GM23338 (cell line): ENCODE data around the gene WNT2B. TPM values are rescaled to one million over a fixed set of nuclear protein-coding genes. Genes with fewer than 3 reads are reported as not detected.
A peak's percentile ranks its signal among the peaks of the same experiment; 100 is the strongest.

Source experiments
- ATAC-seq: fragments of 200-7000 bp; cut with Tn5 transposase; 3 replicates; pipeline ENCODE4 v1.9.1; 2020
- DNase-seq: peaks from one replicate; pipeline ENCODE4 v3.0.0-alpha.2; 2015; ENCODE audit warnings: low spot score
- H2AFZ ChIP-seq: fragments of 200-600 bp; sonication (generic); 2 replicates; pipeline ENCODE4 v1.8.0; 2016; ENCODE audit warnings: antibody characterized with exemption, mild to moderate bottlenecking, moderate library complexity
- H3F3A ChIP-seq: fragments of 200-600 bp; sonication (generic); replicated peaks from 2 replicates; pipeline ENCODE4 v1.8.0; 2017; ENCODE audit warnings: antibody characterized with exemption, mixed run types, low read depth
- H3K27ac ChIP-seq: fragments of 200-600 bp; sonication (generic); 2 replicates; pipeline ENCODE4 v1.6.1; 2016; ENCODE audit warnings: low read depth
- H3K27me3 ChIP-seq: fragments of 200-600 bp; sonication (generic); 2 replicates; pipeline ENCODE4 v1.8.0; 2016; ENCODE audit warnings: mild to moderate bottlenecking, mixed run types, moderate library complexity; ENCODE audit not compliant: insufficient read depth
- H3K36me3 ChIP-seq: fragments of 200-600 bp; sonication (generic); 2 replicates; pipeline ENCODE4 v1.8.0; 2016; ENCODE audit warnings: mild to moderate bottlenecking; ENCODE audit not compliant: insufficient read depth
- H3K4me1 ChIP-seq: fragments of 200-600 bp; sonication (generic); 2 replicates; pipeline ENCODE4 v1.8.0; 2016; ENCODE audit warnings: mild to moderate bottlenecking, moderate library complexity; ENCODE audit not compliant: insufficient read depth
- H3K4me2 ChIP-seq: fragments of 200-600 bp; sonication (generic); 2 replicates; pipeline ENCODE4 v1.7.1; 2017; ENCODE audit warnings: mixed run types
- H3K4me3 ChIP-seq: fragments of 200-600 bp; sonication (generic); 2 replicates; pipeline ENCODE4 v1.6.1; 2016; ENCODE audit warnings: mixed run types
- H3K79me2 ChIP-seq: fragments of 200-600 bp; sonication (generic); replicated peaks from 2 replicates; pipeline ENCODE4 v1.8.0; 2017; ENCODE audit warnings: mild to moderate bottlenecking; ENCODE audit not compliant: insufficient read depth
- H3K9me2 ChIP-seq: fragments of 200-600 bp; sonication (generic); 2 replicates; pipeline ENCODE4 v1.8.0; 2017; ENCODE audit not compliant: insufficient read depth
- H4K20me1 ChIP-seq: fragments of 200-600 bp; sonication (generic); replicated peaks from 2 replicates; pipeline ENCODE4 v1.8.0; 2017; ENCODE audit warnings: mild to moderate bottlenecking; ENCODE audit not compliant: insufficient read depth
- H3K27ac Mint-ChIP-seq: 2 replicates; pipeline ENCODE4 v1.8.0; 2020; ENCODE audit warnings: inconsistent platforms, mild to moderate bottlenecking, moderate library complexity, mixed read lengths
- H3K27me3 Mint-ChIP-seq: 3 replicates; pipeline ENCODE4 v1.8.0; 2022; ENCODE audit warnings: low read depth, mild to moderate bottlenecking, moderate library complexity, mixed read lengths, inconsistent platforms; ENCODE audit not compliant: insufficient read depth, poor library complexity
- H3K36me3 Mint-ChIP-seq: 3 replicates; pipeline ENCODE4 v1.8.0; 2021; ENCODE audit warnings: low read depth, mild to moderate bottlenecking, inconsistent platforms, moderate library complexity, mixed read lengths
- H3K4me1 Mint-ChIP-seq: 3 replicates; pipeline ENCODE4 v1.8.0; 2020; ENCODE audit warnings: mild to moderate bottlenecking, inconsistent platforms, mixed read lengths
- H3K4me3 Mint-ChIP-seq: 3 replicates; pipeline ENCODE4 v1.8.0; 2021; ENCODE audit warnings: moderate library complexity, mild to moderate bottlenecking, inconsistent platforms, mixed read lengths
- H3K9me3 Mint-ChIP-seq: 3 replicates; pipeline ENCODE4 v1.8.0; 2020; ENCODE audit warnings: moderate library complexity, mild to moderate bottlenecking, inconsistent platforms, mixed read lengths
- CREB1 ChIP-seq: fragments of 250-450 bp; sonication (Bioruptor Pico); IDR thresholded peaks from 2 replicates; pipeline ENCODE4 v1.5.0; 2020; ENCODE audit warnings: low read depth, mild to moderate bottlenecking, moderate library complexity
- EZH2 ChIP-seq: fragments of 200-600 bp; sonication (generic); IDR thresholded peaks from one replicate; pipeline ENCODE4 v1.8.0; 2017; ENCODE audit warnings: antibody characterized with exemption, mild to moderate bottlenecking, low read depth; ENCODE audit not compliant: unreplicated experiment
- JUNB ChIP-seq: IDR thresholded peaks from one replicate; pipeline ENCODE4 v1.6.1; 2016; ENCODE audit warnings: antibody characterized with exemption; ENCODE audit not compliant: unreplicated experiment
- STAT1 ChIP-seq: IDR thresholded peaks from one replicate; pipeline ENCODE4 v1.6.1; 2016; ENCODE audit warnings: antibody characterized with exemption; ENCODE audit not compliant: unreplicated experiment
- ZNF114 ChIP-seq: fragments of 250-450 bp; sonication (Bioruptor Pico); IDR thresholded peaks from 2 replicates; pipeline ENCODE4 v1.5.0; 2020; ENCODE audit warnings: mild to moderate bottlenecking, moderate library complexity
- polyA plus RNA-seq: library from polyadenylated mRNA; unstranded; fragments of >200 nt; fragmentation: Nextera tagmentation; extraction: Ambion mirVana; gene quantifications from 2 replicates; pipeline ENCODE4 v1.2.1, GENCODE V29; 2016
- total RNA-seq: library from RNA; depleted of rRNA; stranded (reverse); fragments of >200 nt; shearing (Covaris generic); gene quantifications from 2 replicates; pipeline ENCODE4 v1.2.3, GENCODE V29; 2014
- TF ChIP-seq, protein P1 (sequence below): fragments of 250-450 bp; sonication (Bioruptor Pico); IDR thresholded peaks from 2 replicates; pipeline ENCODE4 v1.5.0; 2020; ENCODE audit warnings: mild to moderate bottlenecking, moderate library complexity
- TF ChIP-seq, protein P2 (sequence below): IDR thresholded peaks from 2 replicates; pipeline ENCODE4 v1.6.1; 2016; ENCODE audit warnings: antibody characterized with exemption

WNT2B gene
- total and polyA plus RNA-seq, 2 experiments from 2014 or later, result 0.50 to 0.90 TPM

DNA sequence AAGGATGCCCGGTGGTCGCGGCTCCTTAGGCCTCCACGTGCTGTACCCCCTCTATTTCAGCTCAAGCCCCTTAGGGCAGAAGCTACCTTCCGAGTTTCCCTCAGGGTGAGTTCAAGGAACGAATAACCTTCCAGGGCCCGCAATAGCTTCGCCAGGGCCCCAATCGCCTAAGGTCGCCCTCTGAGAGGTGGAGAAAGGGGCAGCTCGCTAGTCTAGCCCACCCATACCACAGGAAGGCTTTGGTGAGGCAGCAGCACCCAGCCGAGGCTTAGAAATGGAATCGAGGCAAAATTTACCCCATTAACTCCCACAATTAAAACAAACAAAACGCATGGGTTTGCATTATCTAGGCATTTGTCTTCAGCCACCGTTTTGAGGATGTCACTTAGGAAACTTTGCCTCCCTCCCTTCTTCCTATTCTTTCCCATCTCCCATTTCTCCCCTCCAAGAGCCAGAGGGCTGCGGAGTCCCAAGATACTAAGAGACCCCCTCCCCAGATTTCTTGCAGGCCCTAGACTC is 954 bp downstream of the WNT2B start:
- Mint-ChIP-seq H3K27ac (no peak overlapping the region), H3K4me3 (peak overlapping the region; percentile 76), H3K4me1 (peaks cover 35% of the 10 kb centered on the region), H3K27me3 (peaks cover 51% of the 10 kb centered on the region), H3K36me3 (no peaks in the 10 kb centered on the region; the same call in 2 of the 3 replicates), H3K9me3 (no peaks in the 10 kb centered on the region; the same call in 2 of the 3 replicates)
- ATAC-seq, result no peak
- Histone ChIP-seq H3K27me3 (peaks cover 84% of the 10 kb centered on the region), H3K27ac (no peak overlapping the region), H3K9me2 (no peaks in the 10 kb centered on the region), H3K36me3 (no peaks in the 10 kb centered on the region), H3F3A (peaks cover 7% of the 10 kb centered on the region; the same call in 1 of the 2 replicates), H3K79me2 (no peaks in the 10 kb centered on the region), H4K20me1 (peaks cover 10% of the 10 kb centered on the region; the same call in 1 of the 2 replicates), H3K4me3 (peak overlapping the region; percentile 92), H3K4me1 (peaks cover 42% of the 10 kb centered on the region), H2AFZ (peak overlapping the region; percentile 100), H3K4me2 (peak overlapping the region; percentile 99)
- TF ChIP-seq STAT1 (no peak), EZH2 (peak; percentile 54), ZNF114 (no peak), CREB1 (no peak), JUNB (no peak)
- TF ChIP-seq, protein P1, sequence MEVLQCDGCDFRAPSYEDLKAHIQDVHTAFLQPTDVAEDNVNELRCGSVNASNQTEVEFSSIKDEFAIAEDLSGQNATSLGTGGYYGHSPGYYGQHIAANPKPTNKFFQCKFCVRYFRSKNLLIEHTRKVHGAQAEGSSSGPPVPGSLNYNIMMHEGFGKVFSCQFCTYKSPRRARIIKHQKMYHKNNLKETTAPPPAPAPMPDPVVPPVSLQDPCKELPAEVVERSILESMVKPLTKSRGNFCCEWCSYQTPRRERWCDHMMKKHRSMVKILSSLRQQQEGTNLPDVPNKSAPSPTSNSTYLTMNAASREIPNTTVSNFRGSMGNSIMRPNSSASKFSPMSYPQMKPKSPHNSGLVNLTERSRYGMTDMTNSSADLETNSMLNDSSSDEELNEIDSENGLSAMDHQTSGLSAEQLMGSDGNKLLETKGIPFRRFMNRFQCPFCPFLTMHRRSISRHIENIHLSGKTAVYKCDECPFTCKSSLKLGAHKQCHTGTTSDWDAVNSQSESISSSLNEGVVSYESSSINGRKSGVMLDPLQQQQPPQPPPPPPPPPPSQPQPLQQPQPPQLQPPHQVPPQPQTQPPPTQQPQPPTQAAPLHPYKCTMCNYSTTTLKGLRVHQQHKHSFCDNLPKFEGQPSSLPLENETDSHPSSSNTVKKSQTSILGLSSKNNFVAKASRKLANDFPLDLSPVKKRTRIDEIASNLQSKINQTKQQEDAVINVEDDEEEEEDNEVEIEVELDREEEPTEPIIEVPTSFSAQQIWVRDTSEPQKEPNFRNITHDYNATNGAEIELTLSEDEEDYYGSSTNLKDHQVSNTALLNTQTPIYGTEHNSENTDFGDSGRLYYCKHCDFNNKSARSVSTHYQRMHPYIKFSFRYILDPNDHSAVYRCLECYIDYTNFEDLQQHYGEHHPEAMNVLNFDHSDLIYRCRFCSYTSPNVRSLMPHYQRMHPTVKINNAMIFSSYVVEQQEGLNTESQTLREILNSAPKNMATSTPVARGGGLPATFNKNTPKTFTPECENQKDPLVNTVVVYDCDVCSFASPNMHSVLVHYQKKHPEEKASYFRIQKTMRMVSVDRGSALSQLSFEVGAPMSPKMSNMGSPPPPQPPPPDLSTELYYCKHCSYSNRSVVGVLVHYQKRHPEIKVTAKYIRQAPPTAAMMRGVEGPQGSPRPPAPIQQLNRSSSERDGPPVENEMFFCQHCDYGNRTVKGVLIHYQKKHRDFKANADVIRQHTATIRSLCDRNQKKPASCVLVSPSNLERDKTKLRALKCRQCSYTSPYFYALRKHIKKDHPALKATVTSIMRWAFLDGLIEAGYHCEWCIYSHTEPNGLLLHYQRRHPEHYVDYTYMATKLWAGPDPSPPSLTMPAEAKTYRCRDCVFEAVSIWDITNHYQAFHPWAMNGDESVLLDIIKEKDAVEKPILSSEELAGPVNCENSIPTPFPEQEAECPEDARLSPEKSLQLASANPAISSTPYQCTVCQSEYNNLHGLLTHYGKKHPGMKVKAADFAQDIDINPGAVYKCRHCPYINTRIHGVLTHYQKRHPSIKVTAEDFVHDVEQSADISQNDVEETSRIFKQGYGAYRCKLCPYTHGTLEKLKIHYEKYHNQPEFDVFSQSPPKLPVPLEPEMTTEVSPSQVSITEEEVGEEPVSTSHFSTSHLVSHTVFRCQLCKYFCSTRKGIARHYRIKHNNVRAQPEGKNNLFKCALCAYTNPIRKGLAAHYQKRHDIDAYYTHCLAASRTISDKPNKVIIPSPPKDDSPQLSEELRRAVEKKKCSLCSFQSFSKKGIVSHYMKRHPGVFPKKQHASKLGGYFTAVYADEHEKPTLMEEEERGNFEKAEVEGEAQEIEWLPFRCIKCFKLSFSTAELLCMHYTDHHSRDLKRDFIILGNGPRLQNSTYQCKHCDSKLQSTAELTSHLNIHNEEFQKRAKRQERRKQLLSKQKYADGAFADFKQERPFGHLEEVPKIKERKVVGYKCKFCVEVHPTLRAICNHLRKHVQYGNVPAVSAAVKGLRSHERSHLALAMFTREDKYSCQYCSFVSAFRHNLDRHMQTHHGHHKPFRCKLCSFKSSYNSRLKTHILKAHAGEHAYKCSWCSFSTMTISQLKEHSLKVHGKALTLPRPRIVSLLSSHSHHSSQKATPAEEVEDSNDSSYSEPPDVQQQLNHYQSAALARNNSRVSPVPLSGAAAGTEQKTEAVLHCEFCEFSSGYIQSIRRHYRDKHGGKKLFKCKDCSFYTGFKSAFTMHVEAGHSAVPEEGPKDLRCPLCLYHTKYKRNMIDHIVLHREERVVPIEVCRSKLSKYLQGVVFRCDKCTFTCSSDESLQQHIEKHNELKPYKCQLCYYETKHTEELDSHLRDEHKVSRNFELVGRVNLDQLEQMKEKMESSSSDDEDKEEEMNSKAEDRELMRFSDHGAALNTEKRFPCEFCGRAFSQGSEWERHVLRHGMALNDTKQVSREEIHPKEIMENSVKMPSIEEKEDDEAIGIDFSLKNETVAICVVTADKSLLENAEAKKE (CRISPR knock-in tag), result no peak
- TF ChIP-seq, protein P2, sequence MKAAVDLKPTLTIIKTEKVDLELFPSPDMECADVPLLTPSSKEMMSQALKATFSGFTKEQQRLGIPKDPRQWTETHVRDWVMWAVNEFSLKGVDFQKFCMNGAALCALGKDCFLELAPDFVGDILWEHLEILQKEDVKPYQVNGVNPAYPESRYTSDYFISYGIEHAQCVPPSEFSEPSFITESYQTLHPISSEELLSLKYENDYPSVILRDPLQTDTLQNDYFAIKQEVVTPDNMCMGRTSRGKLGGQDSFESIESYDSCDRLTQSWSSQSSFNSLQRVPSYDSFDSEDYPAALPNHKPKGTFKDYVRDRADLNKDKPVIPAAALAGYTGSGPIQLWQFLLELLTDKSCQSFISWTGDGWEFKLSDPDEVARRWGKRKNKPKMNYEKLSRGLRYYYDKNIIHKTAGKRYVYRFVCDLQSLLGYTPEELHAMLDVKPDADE, result no peak
- peak; percentile 12 for DNase-seq
